HG03442 (cell line): ENCODE data around the gene ZC3H8.
"Not testable (repeated sequence)": the region's sequence is repeated elsewhere in the genome, so short reads cannot be mapped to it uniquely, and the experiment has no call there.

Experiments used
- ATAC-seq: cut with Tn5 transposase; IDR thresholded peaks from one replicate; pipeline ENCODE4 v1.9.1; 2021; ENCODE audit warnings: mild to moderate bottlenecking, moderate library complexity; ENCODE audit not compliant: unreplicated experiment

Gene ZC3H8

GRCh38 chr2:112260295-112260625 lies 5.4 kb upstream of the ZC3H8 start:
- ATAC-seq = no peak

DNA sequence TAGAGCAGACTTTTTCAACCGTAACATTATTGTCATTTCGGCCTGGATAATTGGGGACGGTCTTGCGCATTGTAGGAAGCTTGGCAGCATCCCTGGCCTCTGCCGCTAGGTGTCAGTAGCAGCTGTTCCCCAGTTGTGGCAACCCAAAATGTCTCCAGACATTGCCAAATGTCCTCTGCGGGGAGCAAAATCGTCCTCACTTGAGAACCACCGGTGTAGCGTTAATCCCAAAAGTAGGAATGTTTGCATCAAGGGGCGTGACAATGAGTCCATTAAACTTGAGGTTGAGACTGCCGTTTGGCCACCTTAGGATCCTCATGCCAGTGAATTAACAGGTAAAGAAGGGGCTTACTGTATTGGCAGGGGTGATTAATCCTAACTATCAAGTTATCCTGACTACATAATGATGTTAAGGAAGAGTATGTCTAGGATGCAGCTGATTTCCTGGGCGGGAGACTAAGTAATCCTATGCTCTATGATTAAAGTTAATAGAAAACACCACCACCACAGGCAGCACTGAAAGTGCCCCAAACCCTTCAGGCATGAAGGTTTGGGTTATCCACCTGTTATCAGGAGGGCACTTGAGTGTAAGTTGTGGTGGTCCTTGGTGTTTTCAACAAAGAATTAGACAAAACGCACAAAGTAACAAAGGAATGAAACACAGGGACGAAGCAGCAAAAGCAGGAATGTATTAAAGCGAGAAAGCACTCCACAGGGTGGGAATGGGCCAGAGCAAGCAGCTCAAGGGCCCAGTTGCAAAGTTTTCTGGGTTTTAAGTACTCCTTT lies 4.9 kb upstream of the ZC3H8 start:
- no peak for ATAC-seq

- no peak for ATAC-seq
Observed at GRCh38 chr2:112257575-112257974, 2.7 kb upstream of the ZC3H8 start.

GRCh38 chr2:112256654-112257053 lies 1.8 kb upstream of the ZC3H8 start:
- no peak for ATAC-seq

- ATAC-seq = no peak
Observed at GRCh38 chr2:112255875-112256274, 1.0 kb upstream of the ZC3H8 start.

GRCh38 chr2:112253261-112253815 lies 1.5 kb downstream of the ZC3H8 start:
- no peak for ATAC-seq

GRCh38 chr2:112251271-112251670 lies 3.6 kb downstream of the ZC3H8 start:
- ATAC-seq = no peak

- ATAC-seq = no peak
Observed at GRCh38 chr2:112244854-112245253, 10.0 kb downstream of the ZC3H8 start.

DNA sequence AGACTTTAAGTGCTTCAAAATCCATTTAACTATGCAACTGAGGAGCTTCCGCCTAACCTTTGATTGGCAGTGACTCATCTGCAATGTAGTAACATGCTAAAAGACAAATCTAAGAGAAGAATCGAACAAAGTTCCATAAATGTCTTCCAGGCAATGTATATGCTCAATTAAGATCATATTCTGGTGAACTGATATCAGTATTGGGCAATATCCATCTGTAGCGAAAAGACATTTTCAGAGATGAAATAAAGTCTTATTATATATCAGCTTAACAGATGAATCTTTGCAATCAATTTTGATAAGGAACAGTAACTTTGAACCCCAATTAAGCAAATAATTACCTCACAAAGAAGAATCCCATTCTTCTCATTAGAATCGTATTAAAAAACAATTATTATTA lies 11.6 kb downstream of the ZC3H8 start:
- ATAC-seq = no peak

GRCh38 chr2:112242384-112242783 lies 12.5 kb downstream of the ZC3H8 start:
- no peak for ATAC-seq

GRCh38 chr2:112239862-112240261 lies 15.0 kb downstream of the ZC3H8 start:
- no peak for ATAC-seq

DNA sequence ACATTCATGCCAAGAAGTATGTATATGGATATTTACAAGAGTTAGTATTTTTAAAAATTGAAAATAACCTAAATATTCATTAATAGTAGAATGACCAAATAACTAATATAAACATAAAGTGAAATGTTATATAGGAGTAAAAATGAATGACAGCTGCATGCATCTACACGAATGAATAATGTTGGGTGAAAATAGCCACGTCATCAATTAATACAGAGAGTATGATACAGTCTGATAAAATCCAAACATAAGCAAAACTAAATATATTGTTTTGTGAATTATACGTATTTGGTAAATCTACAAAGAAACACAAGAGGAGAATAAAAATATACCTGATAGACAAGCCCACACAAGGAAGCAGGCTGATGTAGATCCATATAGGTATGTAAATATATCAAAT lies 24.5 kb downstream of the ZC3H8 start:
- ATAC-seq = no peak

GRCh38 chr2:112229348-112229747 lies 25.5 kb downstream of the ZC3H8 start:
- no peak for ATAC-seq

- ATAC-seq = no peak
Observed at GRCh38 chr2:112220831-112221230, 34.0 kb downstream of the ZC3H8 start.

GRCh38 chr2:112220186-112220585 lies 34.7 kb downstream of the ZC3H8 start:
- no peak for ATAC-seq

GRCh38 chr2:112217854-112218253 lies 37.0 kb downstream of the ZC3H8 start:
- ATAC-seq = no peak

- ATAC-seq = no peak
Observed at GRCh38 chr2:112216167-112216566, 38.7 kb downstream of the ZC3H8 start.

DNA sequence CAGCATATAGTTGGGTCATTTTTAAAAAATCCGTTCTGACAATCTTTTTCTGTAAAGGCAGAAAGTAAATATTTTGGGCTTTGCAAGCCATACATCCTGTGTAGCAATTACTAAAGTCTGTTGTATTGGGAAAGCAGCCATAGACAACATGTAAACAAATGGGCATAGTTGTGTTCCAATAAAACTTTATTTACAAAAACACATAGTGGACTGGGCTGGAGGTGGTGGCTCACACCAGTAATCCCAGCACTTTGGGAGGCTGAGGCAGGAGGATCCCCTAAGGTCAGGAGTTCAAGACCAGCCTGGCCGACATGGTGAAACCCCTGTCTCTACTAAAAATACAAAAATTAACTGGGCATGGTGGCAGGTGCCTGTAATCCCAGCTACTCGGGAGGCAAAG lies 46.9 kb downstream of the ZC3H8 start:
- not testable (repeated sequence) for ATAC-seq

GRCh38 chr2:112204411-112204810 lies 50.4 kb downstream of the ZC3H8 start:
- ATAC-seq = no peak

- ATAC-seq = no peak
Observed at GRCh38 chr2:112201696-112202430, 53.0 kb downstream of the ZC3H8 start.

DNA sequence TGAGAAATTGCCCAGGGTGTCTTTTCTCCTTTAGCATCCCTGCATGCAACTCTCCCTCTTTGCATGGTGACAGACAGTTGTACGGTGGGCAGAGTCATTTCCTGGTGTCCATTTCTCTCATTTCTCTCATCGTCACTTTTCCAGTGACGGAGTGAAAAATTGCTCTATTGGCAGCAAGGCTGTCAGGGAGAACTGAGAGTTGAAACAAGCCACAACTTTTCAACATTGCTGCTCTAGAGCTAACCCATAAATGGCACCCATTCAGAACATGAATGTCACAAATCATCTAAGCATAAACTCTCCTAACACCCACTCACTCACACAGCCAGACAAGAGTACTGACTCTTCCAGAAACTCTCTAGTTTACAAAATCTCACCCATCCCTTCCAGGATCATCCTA lies 55.7 kb downstream of the ZC3H8 start:
- ATAC-seq = peak; percentile 58

DNA sequence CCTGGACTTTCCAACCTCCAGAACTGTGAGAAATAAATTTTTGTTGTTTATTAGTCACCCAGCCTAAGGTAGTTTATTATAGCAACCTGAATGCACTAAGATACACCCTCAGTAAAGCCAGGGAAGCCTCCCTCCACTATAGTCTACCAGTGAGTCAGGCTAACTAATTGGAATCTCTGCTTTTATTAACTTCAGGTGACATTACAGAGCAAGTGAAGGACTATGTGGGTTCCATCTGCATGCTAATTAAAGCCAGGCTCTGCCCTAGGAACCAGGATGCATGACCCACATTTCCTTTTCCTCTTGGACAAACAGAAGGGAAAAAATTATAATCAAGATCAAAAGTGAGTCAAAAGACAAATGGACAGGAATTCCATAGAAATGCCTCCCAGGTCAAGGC lies 56.1 kb downstream of the ZC3H8 start:
- no peak for ATAC-seq
